Aorta (tissue), 4 donors: Measurements from ENCODE around the gene RBM42. TPM values are rescaled to one million over a fixed set of nuclear protein-coding genes. Genes with fewer than 3 reads are reported as not detected.

Experiments
- polyA plus RNA-seq, 2 donors: library from polyadenylated mRNA; stranded (reverse); fragments of 200-250 nt; gene quantifications; one replicate each; pipeline ENCODE4 v1.2.3, GENCODE V29; 2013
- total RNA-seq, 2 donors: library from RNA; stranded (reverse); fragmentation: NEBNext Ultra II Directional; extraction: Animal tissue kit (Norgen Biotek cat#: 25700); gene quantifications; one replicate each; pipeline ENCODE4 v1.2.1, GENCODE V29; 2021
- donor health status: healthy with polysubstance abuse.
- donor health status: Bipolar disorder and iron deficiency.
- donor health status: DM: no; HTN: no; CAD: no.
- donor health status: DM: yes; HTN: yes; CAD: no.

Gene RBM42
- total and polyA plus RNA-seq, 4 donors: 41.8 to 66.8 (median 57.8) TPM

Other genes with a start within 250 kb of the RBM42 start
- 1 to 10 TPM; 1.2 to 2.0 TPM for gene FFAR2, start 180.8 kb upstream of the RBM42 start, total RNA-seq
- gene FFAR2, start 180.8 kb upstream of the RBM42 start, polyA plus RNA-seq: under 1 TPM in 1 of 2 donors, not detected in 1; 0.15 TPM
- not detected for gene KRTDAP, start 138.6 kb upstream of the RBM42 start, total RNA-seq
- gene KRTDAP, start 138.6 kb upstream of the RBM42 start, polyA plus RNA-seq: not detected
- 10 to 100 TPM; 25.9 to 27.1 TPM for gene DMKN, start 115.4 kb upstream of the RBM42 start, total RNA-seq
- 10 to 100 TPM; 22.2 to 43.7 TPM for gene DMKN, start 115.4 kb upstream of the RBM42 start, polyA plus RNA-seq
- not detected for gene SBSN, start 100.7 kb upstream of the RBM42 start, total RNA-seq
- gene SBSN, start 100.7 kb upstream of the RBM42 start, polyA plus RNA-seq: under 1 TPM in 1 of 2 donors, not detected in 1; 0.23 TPM
- not detected for gene GAPDHS, start 95.6 kb upstream of the RBM42 start, total RNA-seq
- gene GAPDHS, start 95.6 kb upstream of the RBM42 start, polyA plus RNA-seq: not detected
- 10 to 100 TPM; 48.0 to 52.2 TPM for gene TMEM147, start 83.4 kb upstream of the RBM42 start, total RNA-seq
- gene TMEM147, start 83.4 kb upstream of the RBM42 start, polyA plus RNA-seq: 100 to 1,000 TPM in 1 of 2 donors, 10 to 100 TPM in 1; 86.0 to 123 TPM
- gene ATP4A, start 65.4 kb upstream of the RBM42 start, total RNA-seq: not detected
- not detected for gene ATP4A, start 65.4 kb upstream of the RBM42 start, polyA plus RNA-seq
- gene PMIS2, start 42.9 kb upstream of the RBM42 start, total RNA-seq: not detected
- not detected for gene PMIS2, start 42.9 kb upstream of the RBM42 start, polyA plus RNA-seq
- 10 to 100 TPM in 1 of 2 donors, 1 to 10 TPM in 1; 5.3 to 10.5 TPM for gene HAUS5, start 16.3 kb upstream of the RBM42 start, total RNA-seq
- 10 to 100 TPM in 1 of 2 donors, 1 to 10 TPM in 1; 2.9 to 17.5 TPM for gene HAUS5, start 16.3 kb upstream of the RBM42 start, polyA plus RNA-seq
- 1 to 10 TPM in 1 of 2 donors, under 1 TPM in 1; 0.62 to 1.2 TPM for gene ETV2, start 12.7 kb downstream of the RBM42 start, total RNA-seq
- gene ETV2, start 12.7 kb downstream of the RBM42 start, polyA plus RNA-seq: 1 to 10 TPM in 1 of 2 donors, under 1 TPM in 1; 0.46 to 1.9 TPM
- 100 to 1,000 TPM; 196 to 216 TPM for gene COX6B1, start 19.3 kb downstream of the RBM42 start, total RNA-seq
- gene COX6B1, start 19.3 kb downstream of the RBM42 start, polyA plus RNA-seq: 100 to 1,000 TPM; 502 to 730 TPM
- not detected for gene UPK1A, start 37.5 kb downstream of the RBM42 start, total RNA-seq
- 1 to 10 TPM in 1 of 2 donors, under 1 TPM in 1; 0.54 to 1.5 TPM for gene UPK1A, start 37.5 kb downstream of the RBM42 start, polyA plus RNA-seq
- gene ZBTB32, start 75.5 kb downstream of the RBM42 start, total RNA-seq: under 1 TPM in 1 of 2 donors, not detected in 1; 0.19 TPM
- gene ZBTB32, start 75.5 kb downstream of the RBM42 start, polyA plus RNA-seq: not detected
- 10 to 100 TPM; 33.6 to 37.9 TPM for gene KMT2B, start 89.0 kb downstream of the RBM42 start, total RNA-seq
- 10 to 100 TPM in 1 of 2 donors, 1 to 10 TPM in 1; 6.4 to 43.3 TPM for gene KMT2B, start 89.0 kb downstream of the RBM42 start, polyA plus RNA-seq
- 10 to 100 TPM in 1 of 2 donors, 1 to 10 TPM in 1; 8.1 to 14.9 TPM for gene IGFLR1, start 113.4 kb downstream of the RBM42 start, total RNA-seq
- 10 to 100 TPM in 1 of 2 donors, 1 to 10 TPM in 1; 5.1 to 10.9 TPM for gene IGFLR1, start 113.4 kb downstream of the RBM42 start, polyA plus RNA-seq
- gene U2AF1L4, start 116.4 kb downstream of the RBM42 start, total RNA-seq: 10 to 100 TPM; 14.8 to 22.0 TPM
- 10 to 100 TPM; 24.7 to 70.4 TPM for gene U2AF1L4, start 116.4 kb downstream of the RBM42 start, polyA plus RNA-seq
- 10 to 100 TPM; 32.9 to 37.0 TPM for gene PSENEN, start 116.6 kb downstream of the RBM42 start, total RNA-seq
- 10 to 100 TPM; 32.4 to 59.2 TPM for gene PSENEN, start 116.6 kb downstream of the RBM42 start, polyA plus RNA-seq
- gene LIN37, start 119.5 kb downstream of the RBM42 start, total RNA-seq: 10 to 100 TPM; 10.6 to 13.3 TPM
- gene LIN37, start 119.5 kb downstream of the RBM42 start, polyA plus RNA-seq: 10 to 100 TPM; 13.1 to 91.2 TPM
- gene HSPB6, start 128.0 kb downstream of the RBM42 start, total RNA-seq: 100 to 1,000 TPM; 148 to 152 TPM
- gene HSPB6, start 128.0 kb downstream of the RBM42 start, polyA plus RNA-seq: 100 to 1,000 TPM in 1 of 2 donors, 10 to 100 TPM in 1; 73.9 to 131 TPM
- gene PROSER3, start 129.1 kb downstream of the RBM42 start, total RNA-seq: 10 to 100 TPM; 18.7 to 19.6 TPM
- gene PROSER3, start 129.1 kb downstream of the RBM42 start, polyA plus RNA-seq: 10 to 100 TPM in 1 of 2 donors, 1 to 10 TPM in 1; 4.1 to 18.7 TPM
- 10 to 100 TPM; 12.3 to 27.8 TPM for gene ARHGAP33, start 146.5 kb downstream of the RBM42 start, total RNA-seq
- gene ARHGAP33, start 146.5 kb downstream of the RBM42 start, polyA plus RNA-seq: 10 to 100 TPM in 1 of 2 donors, 1 to 10 TPM in 1; 1.9 to 22.1 TPM
- gene PRODH2, start 183.8 kb downstream of the RBM42 start, total RNA-seq: not detected
- not detected for gene PRODH2, start 183.8 kb downstream of the RBM42 start, polyA plus RNA-seq
- gene NPHS1, start 223.5 kb downstream of the RBM42 start, total RNA-seq: not detected
- gene NPHS1, start 223.5 kb downstream of the RBM42 start, polyA plus RNA-seq: not detected
- gene KIRREL2, start 227.9 kb downstream of the RBM42 start, total RNA-seq: not detected
- gene KIRREL2, start 227.9 kb downstream of the RBM42 start, polyA plus RNA-seq: under 1 TPM; 0.08 to 0.50 TPM
- gene APLP1, start 239.5 kb downstream of the RBM42 start, total RNA-seq: 10 to 100 TPM; 12.9 to 13.5 TPM
- gene APLP1, start 239.5 kb downstream of the RBM42 start, polyA plus RNA-seq: 10 to 100 TPM in 1 of 2 donors, 1 to 10 TPM in 1; 7.6 to 23.0 TPM